Measurements from ENCODE around the gene CCT2. TPM values are rescaled to one million over a fixed set of nuclear protein-coding genes. Genes with fewer than 3 reads are reported as not detected.
"Not testable (repeated sequence)": the region's sequence is repeated elsewhere in the genome, so short reads cannot be mapped to it uniquely, and the experiment has no call there.

CCT2 gene
- total RNA-seq, 1 experiment from 2014 or later = 479 TPM

GRCh38 chr12:69588527-69588926 is 3.3 kb downstream of the CCT2 start:
- no peak for DNase-seq (ENCODE audit: low spot score)

- DNase-seq (ENCODE audit: low spot score) = no peak
These were observed 3.8 kb downstream of the CCT2 start for GRCh38 chr12:69589082-69589481.

GRCh38 chr12:69595689-69596088 is 10.4 kb downstream of the CCT2 start:
- no peak for DNase-seq (ENCODE audit: low spot score)

GRCh38 chr12:69598174-69598753 is 13.0 kb downstream of the CCT2 start:
- no peak for DNase-seq (ENCODE audit: low spot score)

GRCh38 chr12:69600804-69601203 is 15.5 kb downstream of the CCT2 start:
- DNase-seq (ENCODE audit: low spot score) = no peak

GRCh38 chr12:69601962-69602685 is 16.9 kb downstream of the CCT2 start:
- DNase-seq (ENCODE audit: low spot score) = no peak

GRCh38 chr12:69602954-69603353 is 17.7 kb downstream of the CCT2 start:
- DNase-seq (ENCODE audit: low spot score) = no peak

GRCh38 chr12:69603556-69603955 is 18.3 kb downstream of the CCT2 start:
- DNase-seq (ENCODE audit: low spot score) = not testable (repeated sequence)

GRCh38 chr12:69604275-69604674 is 19.0 kb downstream of the CCT2 start:
- not testable (repeated sequence) for DNase-seq (ENCODE audit: low spot score)

GRCh38 chr12:69608114-69608513 is 22.9 kb downstream of the CCT2 start:
- no peak for DNase-seq (ENCODE audit: low spot score)

GRCh38 chr12:69610126-69610525 is 24.9 kb downstream of the CCT2 start:
- DNase-seq (ENCODE audit: low spot score) = no peak

GRCh38 chr12:69610729-69611128 is 25.5 kb downstream of the CCT2 start, which contains the start of gene LRRC10:
TSS of gene LRRC10 (minus strand) at chr12:69610907. CDS start at chr12:69610838, 69 bp downstream.
- DNase-seq (ENCODE audit: low spot score) = no peak

GRCh38 chr12:69613351-69613750 is 28.1 kb downstream of the CCT2 start:
- DNase-seq (ENCODE audit: low spot score) = no peak

- no peak for DNase-seq (ENCODE audit: low spot score)
These were observed 30.8 kb downstream of the CCT2 start for GRCh38 chr12:69616025-69616424.

- DNase-seq (ENCODE audit: low spot score) = no peak
These were observed 33.8 kb downstream of the CCT2 start for GRCh38 chr12:69619050-69619449.

- no peak for DNase-seq (ENCODE audit: low spot score)
These were observed 34.8 kb downstream of the CCT2 start for GRCh38 chr12:69620077-69620476.

GRCh38 chr12:69620921-69621320 is 35.7 kb downstream of the CCT2 start:
- DNase-seq (ENCODE audit: low spot score) = no peak

GRCh38 chr12:69621551-69621950 is 36.3 kb downstream of the CCT2 start:
- DNase-seq (ENCODE audit: low spot score) = no peak

- no peak for DNase-seq (ENCODE audit: low spot score)
These were observed 38.7 kb downstream of the CCT2 start for GRCh38 chr12:69623970-69624369.

- DNase-seq (ENCODE audit: low spot score) = no peak
These were observed 42.2 kb downstream of the CCT2 start for GRCh38 chr12:69627501-69627900.

GRCh38 chr12:69630191-69630590 is 44.9 kb downstream of the CCT2 start:
- no peak for DNase-seq (ENCODE audit: low spot score)

GRCh38 chr12:69633061-69633460 is 47.8 kb downstream of the CCT2 start:
- no peak for DNase-seq (ENCODE audit: low spot score)

- peak; percentile 53 for DNase-seq (ENCODE audit: low spot score)
These were observed 54.2 kb downstream of the CCT2 start for GRCh38 chr12:69639400-69640016.

Data from H4 (cell line).